Posterior vena cava (tissue), 2 donors: Measurements from ENCODE around the gene ADAMTS4. TPM values are rescaled to one million over a fixed set of nuclear protein-coding genes. Genes with fewer than 3 reads are reported as not detected.

ENCODE experiments used
- DNase-seq: peaks from one replicate; pipeline ENCODE4 v3.0.0-alpha.2; 2020; ENCODE audit warnings: low spot score
- intact Hi-C, 2 donors: fragments of 100-400 bp; cut with DNase I; formaldehyde crosslinking; loops; one replicate each; pipeline versions ENCODE4 v1.14.1 to v1.14.2; 2022 to 2023
- total RNA-seq, 2 donors: library from RNA; stranded (reverse); fragmentation: NEBNext Ultra II Directional; extraction: Animal tissue kit (Norgen Biotek cat#: 25700); gene quantifications; one replicate each; pipeline ENCODE4 v1.2.1, GENCODE V29; 2021
- donor health status: DM: yes; HTN: yes; CAD: no.
- donor health status: DM: yes; HTN: yes; CAD: no.

ADAMTS4 gene
- total RNA-seq, 2 donors from 2014 or later, result 28.0 to 125 TPM

GRCh38 chr1:161223805-161224694 is 25.2 kb upstream of the ADAMTS4 start:
- DNase-seq, result peak; percentile 23
- intact Hi-C loops, result loop anchor here (10.0 kb wide), 2 partner anchors 151 to 161 kb away; no protein-coding TSS in a partner anchor

- intact Hi-C loops, result loop anchor here (10.0 kb wide), 2 partner anchors 152 to 162 kb away; no protein-coding TSS in a partner anchor
- peak; percentile 31 for DNase-seq
Measured at GRCh38 chr1:161222175-161223019, 23.5 kb upstream of the ADAMTS4 start.

DNA sequence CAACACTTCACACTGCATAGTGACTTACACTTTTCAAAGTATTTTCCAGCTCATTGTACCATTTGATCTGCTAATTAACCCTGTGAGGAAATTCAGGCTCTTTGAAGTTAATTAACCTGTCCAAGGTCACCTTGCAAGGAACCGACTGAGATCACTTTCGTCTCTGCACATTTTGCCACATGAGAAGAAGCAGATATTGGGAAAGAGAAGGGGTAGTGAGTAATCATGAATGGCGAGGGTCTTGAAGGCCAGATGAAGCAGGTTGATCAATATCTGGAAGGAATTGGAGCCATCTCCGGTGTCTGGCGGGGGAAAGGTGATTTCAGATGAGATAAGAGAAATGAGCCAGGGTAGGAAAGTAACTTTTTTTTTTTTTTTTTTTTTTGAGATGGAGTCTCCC is 21.1 kb upstream of the ADAMTS4 start:
- DNase-seq, result peak; percentile 35
- intact Hi-C loops, result loop anchor here (10.0 kb wide), 2 partner anchors 155 to 165 kb away; no protein-coding TSS in a partner anchor

DNA sequence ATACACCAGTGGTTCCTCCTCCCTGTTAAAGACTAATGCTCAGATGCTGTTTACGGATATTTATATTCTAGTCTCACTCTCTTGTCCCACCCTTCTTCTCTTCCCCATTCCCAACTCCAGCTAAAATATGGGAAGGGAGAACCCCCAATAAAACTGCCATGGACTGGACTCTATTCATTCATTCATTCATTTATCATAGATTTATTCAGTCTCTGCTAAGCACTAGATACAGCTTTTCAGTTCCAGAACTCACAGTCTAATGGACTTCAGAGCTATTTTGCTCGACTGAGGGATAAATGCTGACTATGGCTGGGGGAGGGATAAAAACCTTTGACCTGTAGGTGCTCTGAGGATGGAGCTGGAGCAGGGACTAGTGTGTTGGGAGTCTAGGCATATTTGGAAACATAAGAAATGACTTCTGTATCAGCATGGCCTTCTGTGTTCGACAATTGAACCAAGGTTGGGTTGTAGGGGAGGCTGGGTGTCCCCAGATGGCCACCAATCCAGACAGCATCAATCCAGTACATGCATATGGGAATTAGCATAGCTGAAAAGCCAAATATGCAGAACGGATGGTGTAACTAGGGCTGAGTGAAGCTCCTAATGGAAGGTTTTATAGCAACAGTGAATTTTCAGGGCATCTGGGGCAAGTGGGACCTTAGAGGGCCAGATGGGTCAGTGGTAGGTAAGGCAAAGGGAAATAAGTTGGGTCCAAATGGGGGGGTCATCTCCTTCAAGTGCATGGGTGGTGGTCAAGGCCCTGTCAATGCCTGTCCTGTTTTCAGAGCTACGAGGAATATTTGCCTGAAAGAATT is 20.4 kb upstream of the ADAMTS4 start:
- DNase-seq, result peak; percentile 9
- intact Hi-C loops, result no loop called here

DNA sequence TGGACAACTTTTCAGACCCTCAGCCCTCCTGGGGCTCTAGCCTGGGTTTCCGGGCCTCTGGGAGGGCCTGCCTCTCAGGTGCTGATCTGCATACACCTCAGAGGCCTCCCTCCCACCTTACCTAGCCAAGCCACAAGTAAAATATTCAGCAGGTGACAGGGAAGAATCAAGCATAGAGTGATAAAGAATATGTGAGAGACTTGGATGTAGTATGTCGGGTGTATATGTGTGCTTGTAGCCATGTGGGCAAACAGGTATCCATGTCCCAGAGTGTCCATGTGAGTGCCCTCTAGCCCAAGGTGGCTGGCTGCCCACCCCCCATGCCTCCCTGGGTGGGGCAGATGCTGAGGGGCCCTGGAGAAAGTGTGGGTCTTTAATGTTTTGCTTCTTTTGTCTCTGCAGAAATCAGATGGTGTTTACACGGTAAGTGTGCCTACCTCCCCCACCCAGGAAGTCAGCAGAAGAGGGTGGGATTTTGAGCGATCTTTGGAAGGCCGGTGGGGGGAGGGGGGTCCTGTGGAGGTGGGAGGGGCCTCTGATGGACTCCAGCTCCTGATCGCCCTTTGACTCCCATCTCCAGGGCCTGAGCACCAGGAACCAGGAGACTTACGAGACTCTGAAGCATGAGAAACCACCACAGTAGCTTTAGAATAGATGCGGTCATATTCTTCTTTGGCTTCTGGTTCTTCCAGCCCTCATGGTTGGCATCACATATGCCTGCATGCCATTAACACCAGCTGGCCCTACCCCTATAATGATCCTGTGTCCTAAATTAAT is 19.6 kb upstream of the ADAMTS4 start:
- intact Hi-C loops, result no loop called here
- peak; percentile 45 for DNase-seq

GRCh38 chr1:161217831-161218230 is 19.0 kb upstream of the ADAMTS4 start:
- intact Hi-C loops, result no loop called here
- peak; percentile 70 for DNase-seq

GRCh38 chr1:161216945-161217712 is 18.3 kb upstream of the ADAMTS4 start:
- intact Hi-C loops, result no loop called here
- no peak for DNase-seq

- intact Hi-C loops, result no loop called here
- DNase-seq, result peak; percentile 94
Measured at GRCh38 chr1:161215076-161215475, 16.2 kb upstream of the ADAMTS4 start, which contains the start of gene FCER1G. Gene FCER1G (plus strand): TSS chr1:161215295. CDS start chr1:161215322, 27 bp downstream.

DNA sequence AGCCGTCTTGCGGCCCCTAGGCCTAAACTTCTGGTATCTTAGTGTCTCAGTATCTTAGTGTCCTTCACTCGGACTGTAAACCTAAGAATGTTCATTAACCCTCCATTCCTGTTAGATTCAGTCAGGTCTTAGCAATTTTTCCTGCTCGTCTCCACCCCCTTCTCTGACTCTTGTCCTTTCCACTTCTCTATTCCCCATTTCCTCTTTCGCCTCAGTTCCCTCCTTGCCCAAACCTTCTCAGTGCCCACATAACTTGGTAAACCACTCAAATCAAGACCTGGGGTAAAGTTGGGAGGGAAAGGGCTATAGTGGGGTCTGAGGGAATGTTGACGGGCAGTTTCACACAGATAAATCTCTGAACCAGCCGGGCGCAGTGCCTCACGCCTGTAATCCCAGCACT is 15.5 kb upstream of the ADAMTS4 start:
- intact Hi-C loops, result no loop called here
- no peak for DNase-seq

- intact Hi-C loops, result no loop called here
Measured at GRCh38 chr1:161209790-161210409, 11.0 kb upstream of the ADAMTS4 start.

GRCh38 chr1:161207173-161207572 is 8.3 kb upstream of the ADAMTS4 start:
- no peak for DNase-seq

More at GRCh38 chr1:161209790-161210409, 11.0 kb upstream of the ADAMTS4 start:
- peak; percentile 92 for DNase-seq

DNA sequence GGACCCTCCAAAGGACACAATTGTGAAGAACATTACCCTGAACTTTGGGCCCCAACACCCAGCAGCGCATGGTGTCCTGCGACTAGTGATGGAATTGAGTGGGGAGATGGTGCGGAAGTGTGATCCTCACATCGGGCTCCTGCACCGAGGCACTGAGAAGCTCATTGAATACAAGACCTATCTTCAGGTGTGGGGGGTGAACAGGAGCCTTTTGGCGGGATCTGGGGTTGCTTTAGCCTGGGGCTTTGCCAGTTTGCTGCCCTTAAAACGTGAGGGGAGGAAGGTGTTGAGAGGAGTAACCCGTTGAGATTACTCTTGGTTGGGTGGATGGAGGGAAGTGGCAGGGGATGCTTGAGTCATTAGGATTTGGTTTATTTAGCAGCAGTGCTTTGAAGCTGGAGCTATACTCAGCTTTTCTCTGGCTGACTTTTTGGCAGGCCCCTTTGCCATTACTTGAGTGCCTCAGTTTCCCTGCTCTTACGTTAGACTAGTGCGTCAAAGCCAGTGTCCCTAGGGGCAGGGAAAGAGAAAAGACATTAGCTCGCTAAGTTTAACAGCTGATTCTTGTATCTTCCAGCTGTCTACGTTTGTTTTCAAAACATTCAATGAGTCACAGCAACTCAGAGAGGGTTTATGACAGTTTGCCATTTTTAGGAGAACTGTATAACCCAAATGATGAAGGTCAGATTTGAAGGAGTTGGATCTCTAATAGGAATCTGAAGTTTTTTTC is 7.7 kb upstream of the ADAMTS4 start:
- DNase-seq, result no peak
- intact Hi-C loops, result no loop called here

More at GRCh38 chr1:161207173-161207572, 8.3 kb upstream of the ADAMTS4 start:
- intact Hi-C loops, result no loop called here

DNA sequence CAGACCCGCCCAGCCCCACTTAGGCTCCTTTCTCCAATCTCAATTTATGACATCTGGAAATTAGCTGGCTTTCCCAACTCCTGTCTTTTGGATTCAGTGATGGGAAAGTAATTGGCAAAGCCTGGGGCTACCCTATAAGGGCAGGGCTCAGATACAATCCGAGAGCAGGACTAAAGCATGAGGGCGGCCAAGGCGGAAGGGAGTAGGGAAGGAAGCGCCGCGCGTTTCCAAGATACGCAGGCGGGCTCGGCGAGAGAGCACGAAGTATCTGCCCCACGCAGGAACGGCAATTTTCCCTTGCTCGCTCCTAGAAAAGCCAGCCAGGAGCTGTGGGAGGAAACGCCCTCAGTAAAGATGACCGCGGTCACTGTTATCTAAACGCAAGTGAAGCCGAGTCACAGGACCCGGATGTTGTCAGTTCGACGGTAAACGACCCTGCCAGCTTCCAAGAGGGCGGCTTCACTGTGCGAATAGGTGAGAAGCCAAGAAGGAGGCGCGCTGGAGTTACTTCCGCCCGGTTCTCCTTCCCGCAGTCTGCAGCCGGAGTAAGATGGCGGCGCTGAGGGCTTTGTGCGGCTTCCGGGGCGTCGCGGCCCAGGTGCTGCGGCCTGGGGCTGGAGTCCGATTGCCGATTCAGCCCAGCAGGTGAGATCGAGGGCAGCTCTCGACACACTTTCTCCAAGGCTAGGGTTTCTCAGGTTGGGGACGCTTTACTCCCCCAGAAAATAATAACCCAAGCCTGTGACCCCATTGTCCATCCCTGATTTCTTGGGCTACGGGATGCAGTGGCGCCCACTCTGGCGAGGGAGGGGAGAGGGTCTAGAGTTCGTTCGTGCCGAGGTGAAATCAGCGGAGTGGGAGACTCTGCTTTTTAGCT is 3.2 kb upstream of the ADAMTS4 start, which contains the start of gene NDUFS2:
TSS of gene NDUFS2 (plus strand) at position 532 of the 877 bp plus-strand sequence. CDS start at position 551, 19 bp downstream.
- intact Hi-C loops, result no loop called here
- DNase-seq, result peak; percentile 99

DNA sequence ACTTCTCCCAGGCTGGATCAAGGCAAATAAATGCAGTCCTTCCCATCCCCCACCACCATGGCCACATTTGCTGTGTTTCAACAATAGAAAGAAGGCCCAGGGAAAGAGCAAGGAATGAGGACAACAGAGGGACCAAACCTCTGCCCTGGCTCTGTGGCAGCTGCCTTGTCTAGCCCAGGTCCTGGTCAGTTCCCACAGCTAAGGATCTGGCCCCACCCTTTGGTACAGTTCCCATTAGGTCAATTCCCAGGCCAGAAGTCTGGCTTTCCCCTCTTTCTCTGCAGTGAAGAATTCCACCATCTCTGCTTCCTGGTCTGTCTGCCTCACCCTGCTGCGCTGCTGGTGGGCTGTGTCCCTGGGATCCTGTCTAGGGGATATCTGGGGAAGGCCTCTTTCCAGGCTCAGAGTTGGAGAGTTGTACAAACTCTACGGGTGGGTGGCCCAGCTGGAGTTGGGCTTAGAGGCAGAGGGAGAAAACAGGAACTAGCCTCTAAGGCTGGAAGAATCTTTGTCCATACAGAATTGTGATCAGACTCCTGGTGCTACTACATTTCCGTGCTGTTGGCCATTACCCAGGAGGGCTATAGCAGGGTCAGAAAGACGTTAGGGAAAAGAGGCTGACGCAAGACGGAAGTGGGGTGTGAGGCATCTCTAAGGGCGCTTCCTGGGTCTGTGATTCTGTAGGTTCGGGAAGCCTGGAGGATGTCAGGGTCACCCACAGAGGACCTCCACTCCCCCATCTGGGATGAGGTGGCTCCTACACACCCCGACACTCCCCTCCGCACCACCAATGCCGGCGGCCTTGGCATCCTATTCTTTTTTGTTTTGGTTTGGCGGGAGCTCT is 2.4 kb upstream of the ADAMTS4 start:
- intact Hi-C loops, result no loop called here
- peak; percentile 90 for DNase-seq
